ENCODE measurements around the gene PDE7B.

DNA sequence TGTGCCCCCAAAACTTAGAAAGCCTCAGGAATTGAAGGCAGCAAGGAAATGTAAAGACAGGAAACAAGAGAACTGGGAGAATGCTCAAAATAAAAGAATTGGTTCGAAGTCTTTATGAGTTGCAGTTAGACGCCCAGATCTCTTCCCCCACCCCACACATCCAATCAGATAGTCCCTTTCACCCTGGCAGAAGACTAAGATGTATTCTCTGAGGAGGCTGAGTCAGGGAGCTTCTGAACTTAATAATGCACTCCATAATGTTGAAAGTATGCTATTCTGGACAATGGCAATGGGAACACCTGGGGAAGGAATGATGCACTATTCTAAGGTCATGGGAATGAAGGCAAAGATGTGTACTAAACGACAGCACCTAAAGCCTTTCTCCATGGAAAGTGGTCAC is 225.0 kb downstream of the PDE7B start:
- TF ChIP-seq, protein P1, sequence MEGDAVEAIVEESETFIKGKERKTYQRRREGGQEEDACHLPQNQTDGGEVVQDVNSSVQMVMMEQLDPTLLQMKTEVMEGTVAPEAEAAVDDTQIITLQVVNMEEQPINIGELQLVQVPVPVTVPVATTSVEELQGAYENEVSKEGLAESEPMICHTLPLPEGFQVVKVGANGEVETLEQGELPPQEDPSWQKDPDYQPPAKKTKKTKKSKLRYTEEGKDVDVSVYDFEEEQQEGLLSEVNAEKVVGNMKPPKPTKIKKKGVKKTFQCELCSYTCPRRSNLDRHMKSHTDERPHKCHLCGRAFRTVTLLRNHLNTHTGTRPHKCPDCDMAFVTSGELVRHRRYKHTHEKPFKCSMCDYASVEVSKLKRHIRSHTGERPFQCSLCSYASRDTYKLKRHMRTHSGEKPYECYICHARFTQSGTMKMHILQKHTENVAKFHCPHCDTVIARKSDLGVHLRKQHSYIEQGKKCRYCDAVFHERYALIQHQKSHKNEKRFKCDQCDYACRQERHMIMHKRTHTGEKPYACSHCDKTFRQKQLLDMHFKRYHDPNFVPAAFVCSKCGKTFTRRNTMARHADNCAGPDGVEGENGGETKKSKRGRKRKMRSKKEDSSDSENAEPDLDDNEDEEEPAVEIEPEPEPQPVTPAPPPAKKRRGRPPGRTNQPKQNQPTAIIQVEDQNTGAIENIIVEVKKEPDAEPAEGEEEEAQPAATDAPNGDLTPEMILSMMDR (conservative IDR thresholded peaks at IDR 0.05; ENCODE audit: low read length), result no peak
- no peak for TF ChIP-seq EZH2phosphoT487 (IDR thresholded peaks at IDR 0.05; ENCODE audit: borderline replicate concordance, low read depth, low read length)

Data from OCI-LY7 (cell line).